ENCODE data around the gene MED16. TPM values are rescaled to one million over a fixed set of nuclear protein-coding genes. Genes with fewer than 3 reads are reported as not detected.
"Not testable (repeated sequence)": the region's sequence is repeated elsewhere in the genome, so short reads cannot be mapped to it uniquely, and the experiment has no call there.

The MED16 gene
- total RNA-seq, 1 donor from 2014 or later, result 41.4 TPM

- Mint-ChIP-seq H3K27ac (ENCODE audit: unreplicated experiment) (no peak overlapping the region), H3K4me1 (ENCODE audit: low read depth, unreplicated experiment) (no peaks in the 10 kb centered on the region), H3K9me3 (ENCODE audit: unreplicated experiment) (no peaks in the 10 kb centered on the region), H3K4me3 (ENCODE audit: unreplicated experiment) (no peak overlapping the region), H3K27me3 (ENCODE audit: low read depth, unreplicated experiment) (peaks cover 31% of the 10 kb centered on the region), H3K36me3 (ENCODE audit: low read depth, unreplicated experiment) (no peaks in the 10 kb centered on the region)
- Histone ChIP-seq H3K9ac (ENCODE audit: low read length) (no peak overlapping the region), H3K9me3 (ENCODE audit: insufficient read depth, low read depth, low read length) (no peaks in the 10 kb centered on the region), H3K4me2 (ENCODE audit: low read length) (peak overlapping the region; percentile 15), H4K20me1 (ENCODE audit: insufficient read depth, low read length) (no peaks in the 10 kb centered on the region), H3K27me3 (ENCODE audit: insufficient read depth, low read length) (peaks cover 22% of the 10 kb centered on the region), H3K4me3 (ENCODE audit: insufficient read depth, low read depth, low read length) (no peak overlapping the region), H3K36me3 (ENCODE audit: insufficient read depth, low read length) (no peaks in the 10 kb centered on the region), H3K27ac (ENCODE audit: low read depth, low read length) (no peak overlapping the region), H3K79me2 (ENCODE audit: insufficient read depth, low read length) (no peaks in the 10 kb centered on the region), H2AFZ (ENCODE audit: low read depth, low read length) (no peak overlapping the region), H3K4me1 (ENCODE audit: insufficient read depth, low read length) (no peaks in the 10 kb centered on the region)
- no peak for TF ChIP-seq EZH2 (IDR thresholded peaks at IDR 0.05; ENCODE audit: insufficient read depth, low read length)
- no peak for TF ChIP-seq CTCF (IDR thresholded peaks at IDR 0.05; ENCODE audit: insufficient read depth, low read depth, low read length)
- FAIRE-seq (no peak), DNase-seq (ENCODE audit: low read depth) (no peak)
Measured at GRCh38 chr19:843836-844545, 49.0 kb downstream of the MED16 start.

GRCh38 chr19:843180-843835 is 49.7 kb downstream of the MED16 start:
- H3K4me3 Mint-ChIP-seq (ENCODE audit: unreplicated experiment), result no peak overlapping the region
- Histone ChIP-seq H3K4me3 (ENCODE audit: insufficient read depth, low read depth, low read length) (no peak overlapping the region), H3K36me3 (ENCODE audit: insufficient read depth, low read length) (no peaks in the 10 kb centered on the region), H3K27me3 (ENCODE audit: insufficient read depth, low read length) (peaks cover 22% of the 10 kb centered on the region), H3K9ac (ENCODE audit: low read length) (no peak overlapping the region), H3K4me2 (ENCODE audit: low read length) (peak overlapping the region; percentile 15), H3K4me1 (ENCODE audit: insufficient read depth, low read length) (no peaks in the 10 kb centered on the region), H3K27ac (ENCODE audit: low read depth, low read length) (no peak overlapping the region), H3K9me3 (ENCODE audit: insufficient read depth, low read depth, low read length) (no peaks in the 10 kb centered on the region), H2AFZ (ENCODE audit: low read depth, low read length) (no peak overlapping the region), H4K20me1 (ENCODE audit: insufficient read depth, low read length) (no peaks in the 10 kb centered on the region), H3K79me2 (ENCODE audit: insufficient read depth, low read length) (no peaks in the 10 kb centered on the region)
- peaks cover 29% of the 10 kb centered on the region for H3K27me3 Mint-ChIP-seq (ENCODE audit: low read depth, unreplicated experiment)
- no peak for DNase-seq (ENCODE audit: low read depth)
- no peak overlapping the region for H3K27ac Mint-ChIP-seq (ENCODE audit: unreplicated experiment)
- no peaks in the 10 kb centered on the region for H3K9me3 Mint-ChIP-seq (ENCODE audit: unreplicated experiment)
- no peaks in the 10 kb centered on the region for H3K4me1 Mint-ChIP-seq (ENCODE audit: low read depth, unreplicated experiment)
- TF ChIP-seq CTCF (IDR thresholded peaks at IDR 0.05; ENCODE audit: insufficient read depth, low read depth, low read length), result no peak
- TF ChIP-seq EZH2 (IDR thresholded peaks at IDR 0.05; ENCODE audit: insufficient read depth, low read length), result peak; percentile 78
- no peak for FAIRE-seq
- H3K36me3 Mint-ChIP-seq (ENCODE audit: low read depth, unreplicated experiment), result no peaks in the 10 kb centered on the region

- H3K4me3 Mint-ChIP-seq (ENCODE audit: unreplicated experiment); DNase-seq (ENCODE audit: low read depth); H3K9me3 Mint-ChIP-seq (ENCODE audit: unreplicated experiment); H2AFZ ChIP-seq (ENCODE audit: low read depth, low read length); H3K36me3 ChIP-seq (ENCODE audit: insufficient read depth, low read length); FAIRE-seq; H3K4me2 ChIP-seq (ENCODE audit: low read length); H3K27ac ChIP-seq (ENCODE audit: low read depth, low read length); H4K20me1 ChIP-seq (ENCODE audit: insufficient read depth, low read length); H3K4me3 ChIP-seq (ENCODE audit: insufficient read depth, low read depth, low read length); H3K27ac Mint-ChIP-seq (ENCODE audit: unreplicated experiment); H3K79me2 ChIP-seq (ENCODE audit: insufficient read depth, low read length); H3K36me3 Mint-ChIP-seq (ENCODE audit: low read depth, unreplicated experiment); H3K4me1 ChIP-seq (ENCODE audit: insufficient read depth, low read length); H3K9ac ChIP-seq (ENCODE audit: low read length); H3K9me3 ChIP-seq (ENCODE audit: insufficient read depth, low read depth, low read length); H3K4me1 Mint-ChIP-seq (ENCODE audit: low read depth, unreplicated experiment): not testable (repeated sequence)
- H3K27me3 Mint-ChIP-seq (ENCODE audit: low read depth, unreplicated experiment), result peaks cover 29% of the 10 kb centered on the region
- peaks cover 22% of the 10 kb centered on the region for H3K27me3 ChIP-seq (ENCODE audit: insufficient read depth, low read length)
Measured at GRCh38 chr19:842802-843179, 50.2 kb downstream of the MED16 start.

All from astrocyte (in vitro differentiated cells and primary cell).